Adrenal gland (tissue), 12 donors: ENCODE measurements around the gene APAF1. TPM values are rescaled to one million over a fixed set of nuclear protein-coding genes. Genes with fewer than 3 reads are reported as not detected.

ENCODE experiments used
- DNase-seq, 7 donors: peaks; one replicate each; pipeline ENCODE4 v3.0.0-alpha.2; 2019 to 2020
- H3K27ac ChIP-seq, 5 donors: fragments of 200-600 bp; sonication (generic) in 4 of 5; 1 replicate in 3 of 5; 2 replicates in 2 of 5; pipeline versions ENCODE4 v1.5.1 to v1.8.0; 2016 to 2020; ENCODE audit warnings: mild to moderate bottlenecking in 1 of 5
- H3K27me3 ChIP-seq: fragments of 200-600 bp; 2 replicates; pipeline ENCODE4 v1.8.0; 2021
- H3K36me3 ChIP-seq, 2 donors: fragments of 200-600 bp; replicated peaks in 1 of 2; 1 replicate in 1 of 2; 2 replicates in 1 of 2; pipeline versions ENCODE4 v1.5.1 to v1.8.0; 2018 to 2022
- H3K4me1 ChIP-seq, 2 donors: fragments of 200-600 bp; replicated peaks in 1 of 2; 1 replicate in 1 of 2; 2 replicates in 1 of 2; pipeline versions ENCODE4 v1.5.1 to v1.8.0; 2018 to 2021
- H3K4me3 ChIP-seq, 4 donors: fragments of 200-600 bp; sonication (generic) in 3 of 4; one replicate each; pipeline ENCODE4 v1.5.1; 2016 to 2018
- H3K9me3 ChIP-seq, 3 donors: fragments of 200-600 bp; sonication (generic) in 1 of 3; replicated peaks in 1 of 3; 1 replicate in 2 of 3; 2 replicates in 1 of 3; pipeline versions ENCODE4 v1.5.1 to v1.8.0; 2016 to 2021
- POLR2A ChIP-seq, 2 donors: fragments of 450-650 bp; IDR thresholded peaks; one replicate each; pipeline ENCODE4 v1.6.1; 2017; ENCODE audit warnings: antibody characterized with exemption in 2 of 2, mild to moderate bottlenecking in 2 of 2, moderate library complexity in 1 of 2
- WGBS, 4 donors: extraction: QIAGEN DNeasy Blood & Tissue Kit in 2 of 4; methylation state at CpG; one replicate each; pipeline versions ENCODE4 v1.1.5 to v1.1.7; 2013 to 2017; 5-methylcytosine and 5-hydroxymethylcytosine counted together
- intact Hi-C, 2 donors: fragments of 100-400 bp; cut with DNase I; formaldehyde crosslinking; loops; one replicate each; pipeline versions ENCODE4 v1.14.1 to v1.15.0; 2022 to 2023
- polyA plus RNA-seq, 3 donors: library from polyadenylated mRNA; stranded (reverse); fragments of 200-250 nt in 2 of 3; fragments of 350-450 nt in 1 of 3; fragmentation: Illumina TruSeq in 1 of 3; extraction: RNeasy Lipid Tissue Mini Kit (QIAGEN cat#74804) in 1 of 3; gene quantifications; one replicate each; pipeline ENCODE4 v1.2.3, GENCODE V29; 2013 to 2014
- small RNA-seq, 2 donors: library from RNA; depleted of rRNA; stranded (forward); fragments of <200 nt; gene quantifications; one replicate each; pipeline ENCODE3, GENCODE V24; 2016
- total RNA-seq, 9 donors: library from RNA; depleted of rRNA in 4 of 9; stranded (reverse); fragments of >200 nt in 4 of 9; fragments of 120-200 nt in 1 of 9; fragmentation: NEBNext Ultra II Directional in 1 of 9; extraction: Animal tissue kit (Norgen Biotek cat#: 25700) in 1 of 9; gene quantifications; one replicate each; pipeline versions ENCODE4 v1.1.0 to v1.2.4, GENCODE V29; 2013 to 2023
- TF ChIP-seq, protein P1 (sequence below), 6 experiments: fragments of 450-650 bp in 4 of 6; fragments of 200-600 bp in 2 of 6; sonication (generic) in 1 of 6; IDR thresholded peaks; 1 replicate in 5 of 6; 2 replicates in 1 of 6; pipeline versions ENCODE4 v1.5.1 to v1.8.0; 2016 to 2021; ENCODE audit warnings: antibody characterized with exemption in 6 of 6, mild to moderate bottlenecking in 2 of 6, moderate library complexity in 1 of 6
- donor health status: healthy with polysubstance abuse.
- donor health status: Bipolar disorder and iron deficiency.
- donor health status: DM: yes; HTN: yes; CAD: no.
- donor health status: DM: no; HTN: no; CAD: no.
- donor health status: DM: no; HTN: no; CAD: no.
- donor health status: DM: yes; HTN: yes; CAD: no.

APAF1 gene
- total and polyA plus RNA-seq, 12 donors = 2.8 to 16.5 (median 7.4) TPM

DNA sequence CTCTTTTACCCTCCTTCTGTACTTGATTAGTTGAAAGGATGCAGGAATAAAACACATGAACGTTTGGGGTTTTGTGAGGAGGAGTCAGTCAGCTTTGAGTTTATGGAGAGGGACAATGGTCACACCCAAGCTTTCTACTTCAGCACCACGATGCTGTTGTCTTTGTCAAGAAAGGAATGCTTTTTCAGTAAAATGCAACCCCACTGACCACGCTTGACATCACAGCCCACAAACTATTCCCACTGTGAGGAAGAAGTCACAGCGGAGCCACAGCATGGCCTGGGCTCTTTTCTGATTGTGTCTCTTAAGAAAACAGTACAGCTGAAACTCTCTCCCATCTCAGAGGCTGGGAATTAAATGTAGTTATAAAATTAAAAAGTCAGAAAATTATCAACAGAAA lies 135.2 kb downstream of the APAF1 start:
- Histone ChIP-seq H3K27me3 (no peaks in the 10 kb centered on the region), H3K4me3 (no peak overlapping the region), H3K9me3 (no peaks in the 10 kb centered on the region), H3K4me1 (no peaks in the 10 kb centered on the region), H3K27ac (no peak overlapping the region), H3K36me3 (no peaks in the 10 kb centered on the region)
- TF ChIP-seq, protein P1, sequence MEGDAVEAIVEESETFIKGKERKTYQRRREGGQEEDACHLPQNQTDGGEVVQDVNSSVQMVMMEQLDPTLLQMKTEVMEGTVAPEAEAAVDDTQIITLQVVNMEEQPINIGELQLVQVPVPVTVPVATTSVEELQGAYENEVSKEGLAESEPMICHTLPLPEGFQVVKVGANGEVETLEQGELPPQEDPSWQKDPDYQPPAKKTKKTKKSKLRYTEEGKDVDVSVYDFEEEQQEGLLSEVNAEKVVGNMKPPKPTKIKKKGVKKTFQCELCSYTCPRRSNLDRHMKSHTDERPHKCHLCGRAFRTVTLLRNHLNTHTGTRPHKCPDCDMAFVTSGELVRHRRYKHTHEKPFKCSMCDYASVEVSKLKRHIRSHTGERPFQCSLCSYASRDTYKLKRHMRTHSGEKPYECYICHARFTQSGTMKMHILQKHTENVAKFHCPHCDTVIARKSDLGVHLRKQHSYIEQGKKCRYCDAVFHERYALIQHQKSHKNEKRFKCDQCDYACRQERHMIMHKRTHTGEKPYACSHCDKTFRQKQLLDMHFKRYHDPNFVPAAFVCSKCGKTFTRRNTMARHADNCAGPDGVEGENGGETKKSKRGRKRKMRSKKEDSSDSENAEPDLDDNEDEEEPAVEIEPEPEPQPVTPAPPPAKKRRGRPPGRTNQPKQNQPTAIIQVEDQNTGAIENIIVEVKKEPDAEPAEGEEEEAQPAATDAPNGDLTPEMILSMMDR (IDR thresholded peaks at IDR 0.05) = no peak
- no peak for TF ChIP-seq POLR2A (IDR thresholded peaks at IDR 0.05)
- intact Hi-C loops = no loop called here
- 65 to 72% (median 68%) methylated on average over 4 of the region's 4 CpGs for WGBS, 4 donors
- DNase-seq = no peak

DNA sequence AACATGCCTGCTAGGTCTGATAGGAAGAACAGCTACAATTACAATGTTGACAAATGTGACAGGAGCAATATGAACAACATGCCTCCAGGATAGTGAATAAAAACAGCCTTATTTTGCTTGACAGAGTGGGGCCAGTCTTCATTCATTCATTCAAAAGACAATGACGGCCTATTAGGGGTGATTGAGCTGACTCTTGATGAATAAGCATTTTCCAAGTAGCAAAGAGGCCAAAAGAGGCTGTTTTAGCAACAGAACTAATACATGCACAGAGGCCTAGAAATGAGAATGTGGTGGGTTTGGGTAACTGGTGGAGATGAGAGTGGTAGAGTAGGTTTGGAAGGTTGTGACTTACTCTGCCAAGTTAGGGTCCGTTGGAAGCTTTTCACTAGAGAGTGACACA lies 138.3 kb downstream of the APAF1 start:
- Histone ChIP-seq H3K27ac (no peak overlapping the region), H3K9me3 (no peaks in the 10 kb centered on the region), H3K36me3 (no peaks in the 10 kb centered on the region), H3K4me3 (no peak overlapping the region), H3K4me1 (no peaks in the 10 kb centered on the region), H3K27me3 (no peaks in the 10 kb centered on the region)
- 87 to 92% (median 89%) methylated on average over 2 of the region's 2 CpGs for WGBS, 4 donors
- intact Hi-C loops = no loop called here
- TF ChIP-seq POLR2A (IDR thresholded peaks at IDR 0.05) = no peak
- no peak for DNase-seq

Small RNA genes within 50 kb of the gene (small RNA-seq; reads per million reads assigned to genes)
- 5.8 to 29.2 reads per million in 2 donors for gene SNORA53

Other genes starting within 250 kb of the APAF1 start
- gene TMPO, start 129.7 kb upstream of the APAF1 start, total RNA-seq = 100 to 1,000 TPM in 1 of 9 donors, 10 to 100 TPM in 8; 17.8 to 111 (median 44.5) TPM
- 10 to 100 TPM in 2 of 3 donors, 1 to 10 TPM in 1; 8.7 to 24.8 (median 13.0) TPM for gene TMPO, start 129.7 kb upstream of the APAF1 start, polyA plus RNA-seq
- gene SLC25A3, start 51.6 kb upstream of the APAF1 start, total RNA-seq = 1,000 to 10,000 TPM in 1 of 9 donors, 100 to 1,000 TPM in 8; 674 to 1,555 (median 728) TPM
- gene SLC25A3, start 51.6 kb upstream of the APAF1 start, polyA plus RNA-seq = 100 to 1,000 TPM; 362 to 912 (median 745) TPM
- 10 to 100 TPM in 8 of 9 donors, 1 to 10 TPM in 1; 7.2 to 22.9 (median 12.2) TPM for gene IKBIP, start 502 bp upstream of the APAF1 start, total RNA-seq
- gene IKBIP, start 502 bp upstream of the APAF1 start, polyA plus RNA-seq = 10 to 100 TPM; 13.6 to 15.2 (median 14.8) TPM